ENCODE results near the gene KIF26A. TPM values are rescaled to one million over a fixed set of nuclear protein-coding genes. Genes with fewer than 3 reads are reported as not detected.

Gene KIF26A
- total RNA-seq = 10 to 100 TPM in 2 of 6 donors, 1 to 10 TPM in 4; 5.3 to 13.2 (median 8.4) TPM
- 1 to 10 TPM; 3.6 to 4.3 TPM for polyA plus RNA-seq

GRCh38 chr14:104138098-104138717, at the start of gene KIF26A:
Gene KIF26A (plus strand): TSS chr14:104138587. CDS start chr14:104138723, 136 bp downstream.
- TF ChIP-seq CTCF (IDR thresholded peaks at IDR 0.05) = no peak
- WGBS, 2 donors = 1% methylated on average over 22 to 77 of the region's 77 CpGs
- DNase-seq (peak; percentile 37 to 77 (median 57)), FAIRE-seq (no peak), ATAC-seq (peak; percentile 56 to 75 (median 69))
- intact Hi-C loops (cut with DNase I) = loop anchor here in 1 of 3 donors (5.0 kb wide), 2 partner anchors 424 to 499 kb away; no protein-coding TSS in a partner anchor
- Histone ChIP-seq H3K36me3 (no peaks in the 10 kb centered on the region), H3K27me3 (peaks cover 0 to 14% (median 3%) of the 10 kb centered on the region in 4 donors), H3K4me1 (peaks cover 4 to 9% (median 5%) of the 10 kb centered on the region in 3 donors), H3K27ac (no peak within 1 kb of the TSS), H3K9me3 (no peaks in the 10 kb centered on the region), H3K4me3 (peak within 1 kb of the TSS; percentile 33 to 51 (median 48))

- Histone ChIP-seq H3K9me3 (no peaks in the 10 kb centered on the region), H3K27ac (no peak overlapping the region), H3K4me1 (no peaks in the 10 kb centered on the region), H3K4me3 (no peak overlapping the region), H3K27me3 (peaks cover 0 to 3% (median 0%) of the 10 kb centered on the region in 4 donors), H3K36me3 (no peaks in the 10 kb centered on the region)
- ATAC-seq (no peak), FAIRE-seq (no peak), DNase-seq (peak in 1 of 6 donors; percentile 29)
- intact Hi-C loops (cut with DNase I) = loop anchor here in 1 of 3 donors (5.0 kb wide), 1 partner anchor 42 kb away; no protein-coding TSS in a partner anchor
- TF ChIP-seq CTCF (IDR thresholded peaks at IDR 0.05) = no peak
- 89 to 93% methylated on average over 20 of the region's 20 CpGs for WGBS, 2 donors
Observed at GRCh38 chr14:104090071-104090748, 48.2 kb upstream of the KIF26A start.

GRCh38 chr14:104091061-104091926, 47.1 kb upstream of the KIF26A start:
- H3K27ac ChIP-seq = no peak overlapping the region
- peaks cover 0 to 3% (median 0%) of the 10 kb centered on the region in 4 donors for H3K27me3 ChIP-seq
- 55 to 68% methylated on average over 25 to 26 of the region's 26 CpGs for WGBS, 2 donors
- H3K4me3 ChIP-seq = no peak overlapping the region
- DNase-seq (peak in 1 of 6 donors; percentile 22), ATAC-seq (no peak), FAIRE-seq (no peak)
- intact Hi-C loops (cut with DNase I) = loop anchor here in 1 of 3 donors (5.0 kb wide), 1 partner anchor 41 kb away; no protein-coding TSS in a partner anchor
- H3K9me3 ChIP-seq = no peaks in the 10 kb centered on the region
- TF ChIP-seq CTCF (IDR thresholded peaks at IDR 0.05) = no peak
- H3K36me3 ChIP-seq = no peaks in the 10 kb centered on the region
- no peaks in the 10 kb centered on the region for H3K4me1 ChIP-seq

GRCh38 chr14:104091927-104092771, 46.2 kb upstream of the KIF26A start:
- no peak for TF ChIP-seq CTCF (IDR thresholded peaks at IDR 0.05)
- no peak overlapping the region for H3K27ac ChIP-seq
- FAIRE-seq (no peak), DNase-seq (peak in 3 of 6 donors; percentile 36 to 76 (median 54)), ATAC-seq (no peak)
- H3K4me1 ChIP-seq = no peaks in the 10 kb centered on the region
- no peaks in the 10 kb centered on the region for H3K36me3 ChIP-seq
- no peaks in the 10 kb centered on the region for H3K9me3 ChIP-seq
- intact Hi-C loops (cut with DNase I) = loop anchor here in 1 of 3 donors (5.0 kb wide), 1 partner anchor 40 kb away; no protein-coding TSS in a partner anchor
- H3K27me3 ChIP-seq = peaks cover 0 to 3% (median 0%) of the 10 kb centered on the region in 4 donors
- H3K4me3 ChIP-seq = no peak overlapping the region
- 73 to 80% methylated on average over 21 to 23 of the region's 23 CpGs for WGBS, 2 donors
